H1 (cell line): ENCODE results near the gene FHIT. TPM values are rescaled to one million over a fixed set of nuclear protein-coding genes. Genes with fewer than 3 reads are reported as not detected.

ENCODE experiments used
- CTCF ChIA-PET: fragments of 300-600 bp; sonication (Branson Sonifier 250); formaldehyde crosslinking; loops from one replicate; lab custom pipeline; 2021; ENCODE audit not compliant: partially characterized antibody; lab: Charles Lee
- POLR2A ChIA-PET: fragments of 300-600 bp; sonication (Branson Sonifier 250); formaldehyde crosslinking; loops from one replicate; lab custom pipeline; 2021; ENCODE audit warnings: inconsistent platforms; ENCODE audit not compliant: partially characterized antibody; lab: Charles Lee
- DNase-seq, 2 experiments: peaks; one replicate each; pipeline versions ENCODE4 v3.0.0 to v3.0.0-alpha.2; 2010 to 2022; ENCODE audit warnings: low spot score in 2 of 2, low read depth in 1 of 2, mixed read lengths in 1 of 2
- FAIRE-seq: peaks from 2 replicates; lab custom pipeline; 2011; peaks lifted over from hg19 to GRCh38; lab: Jason Lieb, UNC
- H2AFZ ChIP-seq: 2 replicates; pipeline ENCODE4 v1.8.1; 2012; ENCODE audit warnings: low read length, inconsistent platforms
- H2AK5ac ChIP-seq: 2 replicates; pipeline ENCODE4 v1.6.1; 2013; ENCODE audit warnings: low read depth, low read length
- H2BK120ac ChIP-seq: replicated peaks from 2 replicates; pipeline ENCODE3; 2013; ENCODE audit warnings: low read depth, low read length, inconsistent platforms
- H2BK12ac ChIP-seq: 2 replicates; pipeline ENCODE4 v1.6.1; 2013; ENCODE audit warnings: low read depth, low read length
- H2BK15ac ChIP-seq: 2 replicates; pipeline ENCODE4 v1.6.1; 2013; ENCODE audit warnings: low read length
- H2BK20ac ChIP-seq: 2 replicates; pipeline ENCODE4 v1.6.1; 2013; ENCODE audit warnings: low read length
- H2BK5ac ChIP-seq: 2 replicates; pipeline ENCODE4 v1.6.1; 2013; ENCODE audit warnings: low read depth, low read length
- H3K14ac ChIP-seq: 2 replicates; pipeline ENCODE4 v1.6.1; 2013; ENCODE audit warnings: inconsistent platforms; ENCODE audit not compliant: insufficient read length
- H3K18ac ChIP-seq: 2 replicates; pipeline ENCODE4 v1.6.1; 2013; ENCODE audit warnings: low read length; ENCODE audit errors: extremely low read depth
- H3K23ac ChIP-seq: 2 replicates; pipeline ENCODE4 v1.6.1; 2013; ENCODE audit warnings: inconsistent platforms; ENCODE audit not compliant: insufficient read length
- H3K23me2 ChIP-seq: 2 replicates; pipeline ENCODE4 v1.6.1; 2013; ENCODE audit warnings: low read depth, low read length
- H3K27ac ChIP-seq: 2 replicates; pipeline ENCODE4 v1.6.1; 2011; ENCODE audit warnings: low read depth, low read length, inconsistent platforms
- H3K27me3 ChIP-seq, 4 experiments: replicated peaks in 1 of 4; 1 replicate in 1 of 4; 2 replicates in 3 of 4; pipeline versions ENCODE4 v1.6.1 to v1.8.1; 2011 to 2013; ENCODE audit warnings: low read length in 3 of 4, mild to moderate bottlenecking in 3 of 4, inconsistent platforms in 2 of 4, mixed read lengths in 2 of 4, moderate library complexity in 1 of 4; ENCODE audit not compliant: control insufficient read depth in 3 of 4, insufficient read depth in 3 of 4; ENCODE audit errors: extremely low read depth in 1 of 4
- H3K36me3 ChIP-seq, 4 experiments: 2 replicates each; pipeline versions ENCODE4 v1.6.1 to v1.8.1; 2011 to 2013; ENCODE audit warnings: mild to moderate bottlenecking in 4 of 4, low read length in 3 of 4, moderate library complexity in 2 of 4, control low read depth in 1 of 4, inconsistent platforms in 1 of 4; ENCODE audit not compliant: insufficient read depth in 4 of 4, control insufficient read depth in 2 of 4
- H3K4ac ChIP-seq: replicated peaks from 2 replicates; pipeline ENCODE3; 2013; ENCODE audit warnings: low read length, low read depth, mixed read lengths, inconsistent platforms; ENCODE audit not compliant: insufficient read length
- H3K4me1 ChIP-seq, 4 experiments: replicated peaks in 1 of 4; 1 replicate in 1 of 4; 2 replicates in 3 of 4; pipeline versions ENCODE4 v1.6.1 to v1.8.1; 2011 to 2013; ENCODE audit warnings: low read length in 3 of 4, inconsistent platforms in 2 of 4, mixed read lengths in 1 of 4; ENCODE audit not compliant: insufficient read depth in 4 of 4, control insufficient read depth in 3 of 4
- H3K4me2 ChIP-seq, 2 experiments: 2 replicates each; pipeline versions ENCODE4 v1.6.1 to v1.8.1; 2011 to 2013; ENCODE audit warnings: low read depth in 2 of 2, low read length in 2 of 2, control low read depth in 1 of 2, inconsistent platforms in 1 of 2, mild to moderate bottlenecking in 1 of 2; ENCODE audit not compliant: insufficient read depth in 1 of 2
- H3K4me3 ChIP-seq, 4 experiments: fragments of 200-600, 300-600 bp in 1 of 4; sonication (generic), shearing (Covaris generic), sonication (Bioruptor Twin) in 1 of 4; 2 replicates each; pipeline versions ENCODE4 v1.5.1 to v1.8.1; 2011 to 2016; ENCODE audit warnings: low read length in 4 of 4, low read depth in 3 of 4, control low read depth in 2 of 4, inconsistent platforms in 2 of 4, mild to moderate bottlenecking in 2 of 4, mixed read lengths in 1 of 4, moderate library complexity in 1 of 4; ENCODE audit not compliant: insufficient read depth in 2 of 4; ENCODE audit errors: extremely low read depth in 1 of 4
- H3K56ac ChIP-seq: replicated peaks from 2 replicates; pipeline ENCODE3; 2013; ENCODE audit warnings: low read depth, mild to moderate bottlenecking, mixed read lengths, low read length, inconsistent platforms; ENCODE audit not compliant: insufficient read length
- H3K79me1 ChIP-seq: 2 replicates; pipeline ENCODE4 v1.6.1; 2013; ENCODE audit warnings: low read depth, low read length, control low read depth
- H3K79me2 ChIP-seq, 2 experiments: 2 replicates each; pipeline versions ENCODE4 v1.6.1 to v1.8.1; 2012 to 2013; ENCODE audit warnings: low read length in 2 of 2, mild to moderate bottlenecking in 2 of 2, inconsistent platforms in 1 of 2; ENCODE audit not compliant: insufficient read depth in 2 of 2, control insufficient read depth in 1 of 2
- H3K9ac ChIP-seq, 4 experiments: replicated peaks in 1 of 4; 1 replicate in 1 of 4; 2 replicates in 3 of 4; pipeline versions ENCODE4 v1.6.1 to v1.8.1; 2011 to 2013; ENCODE audit warnings: low read depth in 3 of 4, low read length in 3 of 4, control low read depth in 2 of 4, mild to moderate bottlenecking in 2 of 4, moderate library complexity in 2 of 4, inconsistent platforms in 1 of 4; ENCODE audit errors: extremely low read depth in 1 of 4
- H3K9me3 ChIP-seq, 2 experiments: 2 replicates each; pipeline versions ENCODE4 v1.6.1 to v1.8.1; 2012 to 2013; ENCODE audit warnings: mild to moderate bottlenecking in 2 of 2, moderate library complexity in 2 of 2, control low read depth in 1 of 2, inconsistent platforms in 1 of 2, low read depth in 1 of 2, low read length in 1 of 2, mixed read lengths in 1 of 2; ENCODE audit not compliant: insufficient read depth in 2 of 2
- H4K20me1 ChIP-seq, 2 experiments: replicated peaks in 1 of 2; 2 replicates each; pipeline versions ENCODE3 to v1.8.1; 2011 to 2013; ENCODE audit warnings: inconsistent platforms in 2 of 2, low read length in 2 of 2, mild to moderate bottlenecking in 1 of 2; ENCODE audit not compliant: insufficient read depth in 2 of 2, control insufficient read depth in 1 of 2
- H4K5ac ChIP-seq: 2 replicates; pipeline ENCODE4 v1.6.1; 2013; ENCODE audit warnings: low read length, low read depth, mixed read lengths, inconsistent platforms; ENCODE audit not compliant: insufficient read length
- H4K8ac ChIP-seq: 2 replicates; pipeline ENCODE4 v1.8.0; 2013; ENCODE audit warnings: mild to moderate bottlenecking, moderate library complexity, low read length, inconsistent platforms; ENCODE audit not compliant: insufficient read depth; ENCODE audit errors: extremely low read depth
- H4K91ac ChIP-seq: replicated peaks from 2 replicates; pipeline ENCODE3; 2013; ENCODE audit warnings: low read length, mixed read lengths, inconsistent platforms; ENCODE audit not compliant: insufficient read length
- ATF3 ChIP-seq: IDR thresholded peaks from 2 replicates; pipeline ENCODE4 v1.6.1; 2011; ENCODE audit warnings: low read depth, mild to moderate bottlenecking, low read length; ENCODE audit not compliant: insufficient read depth
- CEBPB ChIP-seq: IDR thresholded peaks from 2 replicates; pipeline ENCODE4 v1.6.1; 2012; ENCODE audit warnings: low read depth, low read length
- E2F6 ChIP-seq: IDR thresholded peaks from 2 replicates; pipeline ENCODE4 v1.6.1; 2012; ENCODE audit warnings: inconsistent platforms
- GABPA ChIP-seq: IDR thresholded peaks from 2 replicates; pipeline ENCODE4 v1.6.1; 2011; ENCODE audit warnings: mild to moderate bottlenecking, low read length, moderate library complexity, borderline replicate concordance; ENCODE audit not compliant: insufficient read depth
- GTF2F1 ChIP-seq: IDR thresholded peaks from 2 replicates; pipeline ENCODE4 v1.6.1; 2012; ENCODE audit warnings: low read depth, low read length, improper control_type of control experiment, borderline replicate concordance
- MAX ChIP-seq: IDR thresholded peaks from 2 replicates; pipeline ENCODE4 v1.6.1; 2012; ENCODE audit warnings: inconsistent platforms
- NRF1 ChIP-seq: IDR thresholded peaks from 2 replicates; pipeline ENCODE4 v1.6.1; 2011; ENCODE audit warnings: mild to moderate bottlenecking, low read depth, low read length, improper control_type of control experiment
- RAD21 ChIP-seq, 2 experiments: IDR thresholded peaks in 1 of 2; conservative IDR thresholded peaks in 1 of 2; 2 replicates each; pipeline ENCODE4 v1.6.1; 2011; ENCODE audit warnings: low read depth in 2 of 2, low read length in 2 of 2, improper control_type of control experiment in 1 of 2, inconsistent platforms in 1 of 2, mild to moderate bottlenecking in 1 of 2, moderate library complexity in 1 of 2
- SIX5 ChIP-seq: IDR thresholded peaks from 2 replicates; pipeline ENCODE4 v1.6.1; 2011; ENCODE audit warnings: mild to moderate bottlenecking, low read depth, low read length
- SP2 ChIP-seq: IDR thresholded peaks from 2 replicates; pipeline ENCODE4 v1.6.1; 2012; ENCODE audit warnings: mild to moderate bottlenecking, low read length, inconsistent platforms
- SP4 ChIP-seq: IDR thresholded peaks from 2 replicates; pipeline ENCODE4 v1.6.1; 2012; ENCODE audit warnings: low read length, inconsistent platforms
- SRF ChIP-seq: IDR thresholded peaks from 2 replicates; pipeline ENCODE4 v1.6.1; 2011; ENCODE audit warnings: mild to moderate bottlenecking, low read depth, low read length, moderate library complexity
- YY1 ChIP-seq: IDR thresholded peaks from 2 replicates; pipeline ENCODE4 v1.6.1; 2011; ENCODE audit warnings: low read depth, mild to moderate bottlenecking, low read length
- WGBS, 2 experiments: shearing (Covaris generic) in 1 of 2; methylation state at CpG; one replicate each; pipeline versions ENCODE4 v1.1.6 to v1.1.7; 2013 to 2015; ENCODE audit warnings: low lambda C conversion rate in 2 of 2, mixed read lengths in 2 of 2, inconsistent platforms in 1 of 2, low coverage in 1 of 2, missing lambda C conversion rate in 1 of 2; ENCODE audit not compliant: insufficient replicate concordance in 2 of 2, insufficient coverage in 1 of 2, insufficient read length in 1 of 2; ENCODE audit errors: extremely low coverage in 1 of 2, missing lambda C conversion rate in 1 of 2; 5-methylcytosine and 5-hydroxymethylcytosine counted together
- polyA plus RNA-seq, 7 experiments: library from polyadenylated mRNA; depleted of rRNA in 3 of 7; stranded (reverse) in 5 of 7; unstranded in 2 of 7; fragments of >200 nt in 5 of 7; fragments of 200-250 nt in 2 of 7; gene quantifications; 1 replicate in 5 of 7; 2 replicates in 1 of 7; 4 replicates in 1 of 7; pipeline versions ENCODE4 v1.2.1 to v1.2.3, GENCODE V29; 2011 to 2013; ENCODE audit warnings: missing spikeins in 2 of 7, mixed read lengths in 2 of 7
- total RNA-seq: library from RNA; stranded (reverse); fragmentation: NEBNext Ultra II Directional; extraction: Animal tissue kit (Norgen Biotek cat#: 25700); gene quantifications from 2 replicates; pipeline ENCODE4 v1.2.1, GENCODE V29; 2021

Gene FHIT
- total and polyA plus RNA-seq, 2 of the 8 experiments (the other 6 are each of a cell fraction or from before 2014, with no cell fraction given), result 1.2 to 3.2 TPM

- Histone ChIP-seq H3K23me2 (no peaks in the 10 kb centered on the region), H2BK12ac (no peak overlapping the region), H2BK5ac (no peak overlapping the region), H4K5ac (no peak overlapping the region), H3K23ac (no peak overlapping the region), H3K14ac (no peak overlapping the region), H4K20me1 (no peaks in the 10 kb centered on the region), H3K4ac (no peak overlapping the region), H2BK15ac (no peak overlapping the region), H2BK20ac (no peak overlapping the region), H3K36me3 (no peaks in the 10 kb centered on the region), H3K56ac (no peak overlapping the region), H4K91ac (no peak overlapping the region), H3K4me3 (no peak overlapping the region), H3K27me3 (no peaks in the 10 kb centered on the region), H4K8ac (no peak overlapping the region), H2AK5ac (no peak overlapping the region), H2BK120ac (no peak overlapping the region), H3K18ac (no peak overlapping the region), H2AFZ (no peak overlapping the region), H3K79me1 (no peaks in the 10 kb centered on the region), H3K9ac (no peak overlapping the region), H3K4me2 (no peak overlapping the region), H3K9me3 (no peaks in the 10 kb centered on the region), H3K79me2 (no peaks in the 10 kb centered on the region), H3K27ac (no peak overlapping the region), H3K4me1 (no peaks in the 10 kb centered on the region)
- ChIA-PET CTCF (interaction anchor here (1.3 kb wide), 1 partner anchor 58 kb away, joined by 4 read pairs; no protein-coding TSS in a partner anchor), POLR2A (no interaction called here)
- DNase-seq (no peak), FAIRE-seq (no peak)
- 93% methylated on average over 4 of the region's 4 CpGs; no CpG with 5 or more reads in 1 of the 2 experiments for WGBS, 2 experiments
- TF ChIP-seq ATF3 (no peak), GABPA (no peak), RAD21 (IDR thresholded peaks at IDR 0.05 in 1 of 2, conservative IDR thresholded peaks at IDR 0.05 in 1 of 2; ENCODE audit: low read depth in 2 of 2, low read length in 2 of 2) (no peak), SIX5 (no peak), GTF2F1 (no peak), YY1 (no peak), SP4 (no peak), CEBPB (no peak), E2F6 (no peak), SP2 (no peak), NRF1 (no peak), MAX (no peak), SRF (no peak)
These were observed 136.8 kb downstream of the FHIT start for GRCh38 chr3:61114316-61114953.
